DMS153 (cell line): ENCODE results near the gene HBA2.
"Not testable (repeated sequence)": the region's sequence is repeated elsewhere in the genome, so short reads cannot be mapped to it uniquely, and the experiment has no call there.

Experiments used
- DNase-seq: peaks from one replicate; lab custom pipeline; 2025; lab: John Stamatoyannopoulos, UW

Gene HBA2

DNA sequence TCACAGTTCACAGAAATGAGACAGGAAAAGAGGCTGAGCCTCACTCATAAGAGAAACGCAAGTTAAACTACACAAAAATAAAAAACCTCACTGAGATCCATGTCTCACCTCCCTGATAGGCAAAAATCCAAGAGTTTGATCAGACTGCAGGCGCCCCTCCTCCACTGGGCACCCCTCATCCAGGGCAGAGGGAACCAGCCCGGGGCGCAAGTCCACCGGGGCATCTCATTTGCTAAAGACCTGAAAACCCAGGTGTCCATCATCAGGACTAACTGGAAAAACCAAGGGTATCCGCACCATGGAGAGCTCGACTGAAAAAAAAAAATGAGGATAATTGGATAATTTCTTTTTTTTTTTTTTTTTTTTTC is 17.7 kb upstream of the HBA2 start:
- no peak for DNase-seq

DNA sequence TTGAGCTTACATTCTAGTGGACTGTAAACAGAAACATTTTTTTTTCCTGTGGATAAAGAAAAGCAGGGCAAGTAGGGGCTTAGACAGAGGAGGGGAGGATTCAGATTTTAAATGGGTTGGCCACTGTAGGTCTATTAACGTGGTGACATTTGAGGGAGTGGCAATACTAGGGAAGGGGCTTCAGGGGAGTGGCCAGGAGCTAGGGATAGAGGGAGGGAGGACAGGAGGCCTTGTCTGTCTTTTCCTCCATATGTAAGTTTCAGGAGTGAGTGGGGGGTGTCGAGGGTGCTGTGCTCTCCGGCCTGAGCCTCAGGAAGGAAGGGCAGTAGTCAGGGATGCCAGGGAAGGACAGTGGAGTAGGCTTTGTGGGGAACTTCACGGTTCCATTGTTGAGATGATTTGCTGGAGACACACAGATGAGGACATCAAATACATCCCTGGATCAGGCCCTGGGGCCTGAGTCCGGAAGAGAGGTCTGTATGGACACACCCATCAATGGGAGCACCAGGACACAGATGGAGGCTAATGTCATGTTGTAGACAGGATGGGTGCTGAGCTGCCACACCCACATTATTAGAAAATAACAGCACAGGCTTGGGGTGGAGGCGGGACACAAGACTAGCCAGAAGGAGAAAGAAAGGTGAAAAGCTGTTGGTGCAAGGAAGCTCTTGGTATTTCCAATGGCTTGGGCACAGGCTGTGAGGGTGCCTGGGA is 13.4 kb upstream of the HBA2 start:
- no peak for DNase-seq

DNA sequence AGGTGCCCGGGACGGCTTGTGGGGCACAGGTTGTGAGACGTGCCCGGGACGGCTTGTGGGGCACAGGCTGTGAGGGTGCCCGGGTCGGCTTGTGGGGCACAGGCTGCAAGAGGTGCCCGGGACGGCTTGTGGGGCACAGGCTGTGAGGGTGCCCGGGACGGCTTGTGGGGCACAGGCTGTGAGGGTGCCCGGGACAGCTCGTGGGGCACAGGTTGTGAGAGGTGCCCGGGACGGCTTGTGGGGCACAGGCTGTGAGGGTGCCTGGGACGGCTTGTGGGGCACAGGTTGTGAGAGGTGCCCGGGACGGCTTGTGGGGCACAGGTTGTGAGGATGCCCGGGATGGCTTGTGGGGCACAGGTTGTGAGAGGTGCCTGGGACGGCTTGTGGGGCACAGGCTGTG is 12.4 kb upstream of the HBA2 start:
- not testable (repeated sequence) for DNase-seq

DNA sequence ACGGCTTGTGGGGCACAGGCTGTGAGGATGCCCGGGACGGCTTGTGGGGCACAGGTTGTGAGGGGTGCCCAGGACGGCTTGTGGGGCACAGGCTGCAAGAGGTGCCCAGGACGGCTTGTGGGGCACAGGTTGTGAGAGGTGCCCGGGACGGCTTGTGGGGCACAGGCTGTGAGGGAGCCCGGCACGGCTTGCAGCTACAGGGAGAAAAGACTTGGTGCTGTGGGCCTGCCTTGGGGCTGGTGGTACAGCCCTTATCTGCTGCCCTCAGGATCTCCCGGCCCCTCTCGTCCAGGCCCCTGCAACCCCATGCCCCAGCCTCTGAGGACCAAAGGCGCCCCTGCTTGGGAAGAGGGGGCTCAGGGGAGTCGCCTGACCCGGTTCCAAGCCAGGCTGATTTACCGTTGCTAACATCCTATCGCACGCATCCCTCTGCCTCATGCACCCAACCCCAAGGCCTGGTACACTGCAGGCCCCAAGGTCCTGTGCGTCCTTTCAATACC is 11.9 kb upstream of the HBA2 start:
- no peak for DNase-seq

DNA sequence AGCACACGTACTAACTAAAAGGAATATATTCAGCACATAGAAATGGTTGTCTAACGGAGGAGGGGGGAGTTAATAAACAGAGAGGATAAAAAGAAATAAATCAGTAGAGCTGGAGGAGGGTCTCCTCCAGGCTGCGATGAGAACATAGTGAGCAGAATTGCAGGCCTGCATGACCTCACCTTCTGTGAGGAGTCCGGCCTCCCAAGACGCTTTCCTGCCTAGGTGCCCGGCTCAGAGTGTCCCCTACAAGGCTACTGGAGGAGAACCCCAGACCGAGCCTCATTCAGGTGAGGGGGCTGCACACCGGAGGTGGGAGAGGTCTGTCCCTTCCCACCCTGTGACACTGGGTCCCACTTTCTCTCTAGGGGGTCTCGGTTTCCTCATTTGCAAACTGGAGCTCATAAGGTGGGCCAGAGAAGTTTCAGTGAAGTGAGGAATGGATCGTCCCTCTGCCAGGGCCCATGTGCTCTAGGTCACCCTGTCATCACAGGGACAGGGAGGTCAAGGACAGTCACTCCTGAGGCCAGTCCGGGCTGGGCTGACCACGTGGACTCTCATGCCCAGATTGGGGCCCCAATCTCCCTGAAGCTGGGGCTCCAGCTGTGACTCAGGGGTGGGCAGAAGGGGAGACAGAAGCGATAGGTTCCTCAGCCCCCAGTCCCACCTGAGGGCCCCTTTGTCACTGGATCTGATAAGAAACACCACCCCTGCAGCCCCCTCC is 10.2 kb upstream of the HBA2 start:
- no peak for DNase-seq

DNA sequence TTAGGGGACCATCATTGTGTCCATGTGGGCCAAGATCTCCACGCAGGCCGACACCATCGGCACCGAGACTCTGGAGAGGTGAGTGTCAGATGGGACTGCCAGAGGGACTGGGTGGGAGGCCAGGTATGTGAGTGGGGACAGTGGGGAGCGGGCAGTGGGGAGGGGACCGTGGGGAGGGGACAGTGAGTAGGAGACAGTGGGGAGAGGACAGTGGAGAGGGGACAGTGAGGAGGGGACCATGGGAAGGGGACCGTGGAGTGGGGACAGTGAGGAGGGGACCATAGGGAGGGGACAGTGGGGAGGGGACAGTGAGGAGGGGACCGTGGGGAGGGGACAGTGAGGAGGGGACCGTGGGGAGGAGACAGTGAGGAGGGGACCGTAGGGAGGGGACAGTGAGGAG is 9.5 kb upstream of the HBA2 start:
- DNase-seq, result not testable (repeated sequence)

DNA sequence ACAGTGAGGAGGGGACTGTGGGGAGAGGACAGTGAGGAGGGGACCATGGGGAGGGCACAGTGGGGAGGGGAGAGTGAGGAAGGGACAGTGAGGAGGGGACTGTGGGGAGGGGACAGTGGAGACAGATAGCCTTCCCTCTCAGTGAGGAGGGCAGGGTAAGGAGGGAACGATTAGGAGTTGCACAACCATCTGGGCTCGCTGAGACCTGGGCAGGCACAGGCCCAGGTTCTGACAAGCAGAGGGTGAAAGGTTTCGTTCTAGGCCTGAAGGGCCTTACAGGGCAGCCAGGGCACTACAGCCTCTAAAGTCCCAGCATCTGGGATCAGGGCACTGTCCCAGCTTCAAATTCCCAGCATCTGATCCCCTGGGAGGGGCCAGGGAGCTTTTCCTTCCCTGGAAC is 9.0 kb upstream of the HBA2 start:
- not testable (repeated sequence) for DNase-seq

DNA sequence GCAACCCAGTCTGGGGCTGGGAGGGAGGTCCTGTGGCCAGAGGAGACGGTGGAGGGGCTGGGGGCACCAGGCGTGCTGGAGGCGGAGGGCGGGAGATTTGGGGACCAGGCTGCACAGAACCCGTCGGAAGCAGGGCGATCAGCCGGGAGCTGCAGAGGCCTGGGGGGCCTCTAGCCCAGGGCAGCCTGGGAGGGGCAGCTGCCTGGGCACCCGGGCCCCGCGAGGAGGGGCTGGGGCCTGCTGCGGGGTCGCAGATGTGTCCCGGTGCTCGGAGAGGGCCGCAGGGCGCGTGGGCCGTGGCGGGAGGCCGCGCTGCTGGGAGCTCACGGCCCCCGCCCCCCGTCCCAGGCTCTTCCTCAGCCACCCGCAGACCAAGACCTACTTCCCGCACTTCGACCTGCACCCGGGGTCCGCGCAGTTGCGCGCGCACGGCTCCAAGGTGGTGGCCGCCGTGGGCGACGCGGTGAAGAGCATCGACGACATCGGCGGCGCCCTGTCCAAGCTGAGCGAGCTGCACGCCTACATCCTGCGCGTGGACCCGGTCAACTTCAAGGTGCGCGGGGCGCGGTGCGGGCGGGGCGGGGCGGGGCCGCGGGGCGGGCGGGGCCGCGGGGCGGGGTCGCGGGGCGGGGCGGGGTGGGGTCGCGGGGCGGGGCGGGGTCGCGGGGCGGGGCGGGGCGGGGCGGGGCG is 8.4 kb upstream of the HBA2 start:
- DNase-seq, result not testable (repeated sequence)

DNA sequence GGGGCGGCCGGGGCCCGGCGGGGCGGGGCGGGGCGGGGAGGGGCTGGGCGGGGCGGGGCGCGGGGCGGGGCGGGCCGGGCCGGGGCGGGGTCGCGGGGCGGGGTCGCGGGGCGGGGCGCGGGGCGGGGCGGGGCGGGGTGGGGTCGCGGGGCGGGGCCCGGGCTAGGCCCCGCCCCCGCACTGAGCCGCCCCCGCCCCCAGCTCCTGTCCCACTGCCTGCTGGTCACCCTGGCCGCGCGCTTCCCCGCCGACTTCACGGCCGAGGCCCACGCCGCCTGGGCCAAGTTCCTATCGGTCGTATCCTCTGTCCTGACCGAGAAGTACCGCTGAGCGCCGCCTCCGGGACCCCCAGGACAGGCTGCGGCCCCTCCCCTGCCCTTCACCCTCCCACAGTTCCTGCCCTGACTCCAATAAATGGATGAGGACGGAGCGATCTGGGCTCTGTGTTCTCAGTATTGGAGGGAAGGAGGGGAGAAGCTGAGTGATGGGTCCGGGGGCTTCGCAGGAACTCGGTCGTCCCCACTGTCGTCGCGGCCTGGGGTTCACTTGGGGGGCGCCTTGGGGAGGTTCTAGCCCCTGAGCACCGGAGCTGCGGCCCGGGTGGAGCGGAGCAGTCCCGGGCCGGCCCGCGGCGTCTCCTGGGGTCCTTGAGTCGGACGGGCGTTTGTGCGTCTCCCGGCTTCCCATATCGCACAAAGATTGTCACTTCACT is 7.7 kb upstream of the HBA2 start:
- no peak for DNase-seq

DNA sequence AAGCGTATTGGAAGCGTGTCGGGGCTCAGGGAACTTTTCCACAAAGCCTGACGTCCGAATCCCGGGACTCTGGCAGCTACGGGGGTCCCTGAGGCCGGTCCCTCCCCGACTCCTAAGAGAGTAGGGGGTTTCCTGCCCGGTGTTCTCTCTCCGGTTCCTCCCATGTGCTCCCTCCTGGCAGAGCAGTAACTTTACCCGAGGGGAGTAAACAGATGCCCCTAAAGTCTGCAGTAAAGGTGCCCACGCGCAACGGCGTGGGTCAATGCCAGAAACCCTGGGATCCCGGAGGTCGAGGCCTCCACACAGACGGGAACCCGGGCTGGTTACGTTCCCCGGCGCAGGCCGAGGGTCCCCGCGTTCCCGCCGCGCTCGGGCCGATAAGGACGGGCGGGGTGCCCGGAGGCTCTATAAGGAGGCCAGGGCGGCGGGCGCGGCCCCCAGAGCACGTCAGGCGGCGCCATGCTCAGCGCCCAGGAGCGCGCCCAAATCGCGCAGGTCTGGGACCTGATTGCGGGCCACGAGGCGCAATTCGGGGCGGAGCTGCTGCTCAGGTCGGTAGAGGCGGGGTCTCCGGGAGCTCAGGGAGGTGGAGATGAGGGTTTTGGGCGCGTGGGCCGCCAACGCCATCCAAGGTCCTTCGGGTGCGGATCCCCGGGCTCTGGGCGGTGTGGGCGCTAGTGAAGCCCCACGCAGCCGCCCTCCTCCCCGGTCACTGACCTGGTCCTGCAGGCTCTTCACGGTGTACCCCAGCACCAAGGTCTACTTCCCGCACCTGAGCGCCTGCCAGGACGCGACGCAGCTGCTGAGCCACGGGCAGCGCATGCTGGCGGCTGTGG is 6.9 kb upstream of the HBA2 start, which contains the start of gene HBM:
TSS of gene HBM (plus strand) at position 440 of the 836 bp plus-strand sequence. CDS start at position 460, 20 bp downstream.
- DNase-seq, result no peak

DNA sequence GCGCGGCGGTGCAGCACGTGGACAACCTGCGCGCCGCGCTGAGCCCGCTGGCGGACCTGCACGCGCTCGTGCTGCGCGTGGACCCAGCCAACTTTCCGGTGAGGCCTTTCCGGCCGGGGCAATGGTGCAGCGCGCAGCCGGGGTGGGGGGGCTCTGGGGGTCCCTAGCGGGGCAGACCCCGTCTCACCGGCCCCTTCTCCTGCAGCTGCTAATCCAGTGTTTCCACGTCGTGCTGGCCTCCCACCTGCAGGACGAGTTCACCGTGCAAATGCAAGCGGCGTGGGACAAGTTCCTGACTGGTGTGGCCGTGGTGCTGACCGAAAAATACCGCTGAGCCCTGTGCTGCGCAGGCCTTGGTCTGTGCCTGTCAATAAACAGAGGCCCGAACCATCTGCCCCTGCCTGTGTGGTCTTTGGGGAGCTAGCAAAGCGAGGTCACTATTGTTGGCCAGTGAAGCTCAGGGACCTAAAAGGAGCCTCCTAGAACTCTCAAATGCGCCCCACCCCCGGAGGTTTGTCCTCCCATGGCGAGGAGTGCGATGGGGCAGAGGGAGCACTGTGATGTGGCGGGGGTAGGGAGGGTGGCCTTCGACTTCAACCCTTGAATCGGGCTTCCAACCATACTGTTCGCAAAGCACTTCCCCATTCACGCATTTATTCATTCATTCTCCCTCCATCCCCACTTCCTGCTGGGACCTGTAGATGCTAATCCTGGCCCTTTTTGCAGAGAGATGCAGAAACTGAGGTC is 6.1 kb upstream of the HBA2 start:
- DNase-seq, result no peak

DNA sequence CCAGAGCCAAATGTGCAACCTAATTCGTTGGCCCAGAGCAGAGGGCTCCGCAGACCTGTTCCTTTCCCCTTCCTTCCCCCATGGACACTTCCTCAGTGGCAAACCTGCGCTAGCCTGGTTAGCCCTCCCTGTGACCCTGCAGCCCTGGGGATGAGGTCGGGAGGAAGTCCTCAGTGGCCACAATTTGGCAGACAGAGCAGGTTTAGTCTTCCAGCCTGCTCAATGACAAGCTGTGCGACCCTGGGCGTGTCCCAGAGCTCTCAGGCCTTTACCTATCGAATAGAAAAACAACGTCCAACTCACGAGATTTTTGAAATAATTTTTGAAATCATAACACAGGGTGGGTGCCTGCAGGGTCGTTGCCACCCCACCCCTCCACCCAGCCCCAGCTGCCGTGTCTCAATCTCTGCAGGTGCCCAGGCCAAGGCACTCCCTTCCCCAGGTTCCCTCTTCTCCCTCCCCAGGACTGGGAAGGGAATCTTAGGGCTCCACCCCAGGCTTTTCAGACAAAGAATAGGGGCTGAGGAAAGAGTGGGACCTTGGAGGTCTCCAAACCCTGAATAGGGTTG is 5.5 kb upstream of the HBA2 start:
- DNase-seq, result no peak

DNA sequence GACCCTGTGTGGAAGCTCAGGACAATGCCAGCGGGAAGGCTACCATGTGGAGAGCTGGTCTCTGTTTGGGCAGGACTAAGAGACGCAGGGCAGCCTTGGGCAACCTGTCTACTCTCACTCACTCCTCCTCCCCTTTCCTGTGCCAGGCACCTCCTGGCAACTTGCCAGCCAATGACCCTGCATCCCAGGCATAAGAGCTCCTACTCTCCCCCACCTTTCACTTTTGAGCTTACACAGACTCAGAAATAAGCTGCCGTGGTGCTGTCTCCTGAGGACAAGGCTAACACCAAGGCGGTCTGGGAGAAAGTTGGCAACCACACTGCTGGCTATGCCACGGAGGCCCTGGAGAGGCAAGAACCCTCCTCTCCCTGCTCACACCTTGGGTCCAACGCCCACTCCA is 4.3 kb upstream of the HBA2 start:
- peak; percentile 21 for DNase-seq

DNA sequence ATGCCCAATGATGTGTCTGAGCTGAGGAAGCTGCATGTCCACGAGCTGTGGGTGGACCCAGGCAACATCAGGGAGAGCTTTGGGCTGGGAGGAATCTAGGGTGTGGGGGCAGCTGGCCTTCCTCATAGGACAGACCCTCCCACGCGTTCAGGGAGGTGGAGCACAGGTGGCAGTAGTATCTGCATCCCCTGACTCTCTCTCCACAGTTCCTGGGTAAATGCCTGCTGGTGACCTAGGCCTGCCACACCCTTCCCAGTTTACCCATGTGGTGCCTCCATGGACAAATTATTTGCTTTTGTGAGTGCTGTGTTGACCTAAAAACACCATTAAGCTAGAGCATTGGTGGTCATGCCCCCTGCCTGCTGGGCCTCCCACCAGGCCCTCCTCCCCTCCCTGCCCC is 3.7 kb upstream of the HBA2 start:
- DNase-seq, result peak; percentile 31

DNA sequence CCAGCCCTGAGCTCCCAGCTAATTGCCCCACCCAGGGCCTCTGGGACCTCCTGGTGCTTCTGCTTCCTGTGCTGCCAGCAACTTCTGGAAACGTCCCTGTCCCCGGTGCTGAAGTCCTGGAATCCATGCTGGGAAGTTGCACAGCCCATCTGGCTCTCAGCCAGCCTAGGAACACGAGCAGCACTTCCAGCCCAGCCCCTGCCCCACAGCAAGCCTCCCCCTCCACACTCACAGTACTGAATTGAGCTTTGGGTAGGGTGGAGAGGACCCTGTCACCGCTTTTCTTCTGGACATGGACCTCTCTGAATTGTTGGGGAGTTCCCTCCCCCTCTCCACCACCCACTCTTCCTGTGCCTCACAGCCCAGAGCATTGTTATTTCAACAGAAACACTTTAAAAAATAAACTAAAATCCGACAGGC is 2.6 kb upstream of the HBA2 start:
- DNase-seq, result not testable (repeated sequence)

DNA sequence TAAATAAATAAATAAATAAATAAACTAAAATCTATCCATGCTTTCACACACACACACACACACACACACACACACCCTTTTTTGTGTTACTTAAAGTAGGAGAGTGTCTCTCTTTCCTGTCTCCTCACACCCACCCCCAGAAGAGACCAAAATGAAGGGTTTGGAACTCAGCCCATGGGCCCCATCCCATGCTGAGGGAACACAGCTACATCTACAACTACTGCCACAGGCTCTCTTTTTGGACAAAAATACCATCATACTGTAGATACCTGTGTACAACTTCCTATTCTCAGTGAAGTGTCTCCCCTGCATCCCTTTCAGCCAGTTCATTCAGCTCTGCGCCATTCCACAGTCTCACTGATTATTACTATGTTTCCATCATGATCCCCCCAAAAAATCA is 1.9 kb upstream of the HBA2 start:
- DNase-seq, result no peak

DNA sequence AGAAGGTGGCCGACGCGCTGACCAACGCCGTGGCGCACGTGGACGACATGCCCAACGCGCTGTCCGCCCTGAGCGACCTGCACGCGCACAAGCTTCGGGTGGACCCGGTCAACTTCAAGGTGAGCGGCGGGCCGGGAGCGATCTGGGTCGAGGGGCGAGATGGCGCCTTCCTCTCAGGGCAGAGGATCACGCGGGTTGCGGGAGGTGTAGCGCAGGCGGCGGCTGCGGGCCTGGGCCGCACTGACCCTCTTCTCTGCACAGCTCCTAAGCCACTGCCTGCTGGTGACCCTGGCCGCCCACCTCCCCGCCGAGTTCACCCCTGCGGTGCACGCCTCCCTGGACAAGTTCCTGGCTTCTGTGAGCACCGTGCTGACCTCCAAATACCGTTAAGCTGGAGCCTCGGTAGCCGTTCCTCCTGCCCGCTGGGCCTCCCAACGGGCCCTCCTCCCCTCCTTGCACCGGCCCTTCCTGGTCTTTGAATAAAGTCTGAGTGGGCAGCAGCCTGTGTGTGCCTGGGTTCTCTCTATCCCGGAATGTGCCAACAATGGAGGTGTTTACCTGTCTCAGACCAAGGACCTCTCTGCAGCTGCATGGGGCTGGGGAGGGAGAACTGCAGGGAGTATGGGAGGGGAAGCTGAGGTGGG is 657 bp downstream of the HBA2 start:
- DNase-seq, result not testable (repeated sequence)

DNA sequence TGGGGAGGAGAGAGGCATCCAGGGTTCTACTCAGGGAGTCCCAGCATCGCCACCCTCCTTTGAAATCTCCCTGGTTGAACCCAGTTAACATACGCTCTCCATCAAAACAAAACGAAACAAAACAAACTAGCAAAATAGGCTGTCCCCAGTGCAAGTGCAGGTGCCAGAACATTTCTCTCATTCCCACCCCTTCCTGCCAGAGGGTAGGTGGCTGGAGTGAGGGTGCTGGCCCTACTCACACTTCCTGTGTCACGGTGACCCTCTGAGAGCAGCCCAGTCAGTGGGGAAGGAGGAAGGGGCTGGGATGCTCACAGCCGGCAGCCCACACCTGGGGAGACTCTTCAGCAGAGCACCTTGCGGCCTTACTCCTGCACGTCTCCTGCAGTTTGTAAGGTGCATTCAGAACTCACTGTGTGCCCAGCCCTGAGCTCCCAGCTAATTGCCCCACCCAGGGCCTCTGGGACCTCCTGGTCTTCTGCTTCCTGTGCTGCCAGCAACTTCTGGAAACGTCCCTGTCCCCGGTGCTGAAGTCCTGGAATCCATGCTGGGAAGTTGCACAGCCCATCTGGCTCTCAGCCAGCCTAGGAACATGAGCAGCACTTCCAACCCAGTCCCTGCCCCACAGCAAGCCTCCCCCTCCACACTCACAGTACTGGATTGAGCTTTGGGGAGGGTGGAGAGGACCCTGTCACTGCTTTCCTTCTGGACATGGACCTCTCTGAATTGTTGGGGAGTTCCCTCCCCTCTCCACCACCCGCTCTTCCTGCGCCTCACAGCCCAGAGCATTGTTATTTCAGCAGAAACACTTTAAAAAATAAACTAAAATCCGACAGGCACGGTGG is 1.5 kb downstream of the HBA2 start:
- not testable (repeated sequence) for DNase-seq
